Colonic mucosa (tissue), 4 donors: ENCODE measurements around the gene TMEM221. TPM values are rescaled to one million over a fixed set of nuclear protein-coding genes. Genes with fewer than 3 reads are reported as not detected.
A peak's percentile ranks its signal among the peaks of the same experiment; 100 is the strongest.

Experiments used
- DNase-seq: peaks from one replicate; pipeline ENCODE4 v3.0.0-alpha.2; 2020
- H3K27ac ChIP-seq: fragments of 200-600 bp; one replicate; pipeline ENCODE4 v1.8.0; 2021
- H3K27me3 ChIP-seq: fragments of 200-600 bp; one replicate; pipeline ENCODE4 v1.8.0; 2021
- H3K36me3 ChIP-seq: fragments of 200-600 bp; one replicate; pipeline ENCODE4 v1.8.0; 2021
- H3K4me1 ChIP-seq: fragments of 200-600 bp; one replicate; pipeline ENCODE4 v1.8.0; 2021; ENCODE audit warnings: mild to moderate bottlenecking
- H3K4me3 ChIP-seq: fragments of 200-600 bp; one replicate; pipeline ENCODE4 v1.8.0; 2021
- H3K9ac ChIP-seq, 2 donors: one replicate each; pipeline ENCODE4 v1.7.0; 2013; ENCODE audit warnings: control low read depth in 2 of 2, low read depth in 2 of 2, low read length in 2 of 2
- H3K9me3 ChIP-seq: fragments of 200-600 bp; one replicate; pipeline ENCODE4 v1.8.0; 2021
- intact Hi-C: fragments of 100-400 bp; cut with DNase I; formaldehyde crosslinking; loops from one replicate; pipeline ENCODE4 v1.14.1; 2022
- total RNA-seq, 2 donors: library from RNA; stranded (reverse); fragmentation: NEBNext Ultra II Directional in 1 of 2; extraction: Animal tissue kit (Norgen Biotek cat#: 25700) in 1 of 2; gene quantifications; one replicate each; pipeline ENCODE4 v1.2.1, GENCODE V29; 2021
- TF ChIP-seq, protein P1 (sequence below): fragments of 200-600 bp; IDR thresholded peaks from one replicate; pipeline ENCODE4 v1.8.0; 2022; ENCODE audit warnings: antibody characterized with exemption, mild to moderate bottlenecking
- donor health status: healthy.
- donor health status: DM: no; HTN: no; CAD: no.
- donor health status: DM: no; HTN: no; CAD: no.

The TMEM221 gene
- total RNA-seq, 2 donors from 2014 or later: not detected

DNA sequence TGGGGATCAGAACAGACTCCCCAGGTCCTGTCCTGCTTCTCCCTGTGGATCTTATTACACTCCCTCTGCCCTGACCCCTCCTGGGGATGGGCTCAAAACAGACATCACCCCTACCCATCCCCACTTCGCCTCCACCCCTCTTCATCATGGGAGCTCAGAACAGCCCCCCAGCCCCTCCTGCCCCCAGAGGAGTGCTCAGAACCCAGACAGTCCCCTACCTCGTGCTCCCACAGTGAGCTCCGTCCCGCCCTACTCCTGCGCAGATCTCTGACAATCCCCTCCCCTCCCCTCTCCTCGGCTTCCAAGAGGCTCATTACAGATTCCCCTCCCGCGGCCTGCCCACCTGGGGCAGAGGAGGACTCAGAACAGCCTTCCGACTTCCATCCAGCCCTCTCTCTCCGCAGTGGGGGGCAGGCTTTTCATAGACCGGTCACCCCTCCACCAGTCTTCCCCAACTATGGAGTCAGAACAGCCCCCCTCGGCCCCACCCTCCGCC lies 6.2 kb upstream of the TMEM221 start:
- H3K4me1 ChIP-seq: no peaks in the 10 kb centered on the region
- TF ChIP-seq, protein P1, sequence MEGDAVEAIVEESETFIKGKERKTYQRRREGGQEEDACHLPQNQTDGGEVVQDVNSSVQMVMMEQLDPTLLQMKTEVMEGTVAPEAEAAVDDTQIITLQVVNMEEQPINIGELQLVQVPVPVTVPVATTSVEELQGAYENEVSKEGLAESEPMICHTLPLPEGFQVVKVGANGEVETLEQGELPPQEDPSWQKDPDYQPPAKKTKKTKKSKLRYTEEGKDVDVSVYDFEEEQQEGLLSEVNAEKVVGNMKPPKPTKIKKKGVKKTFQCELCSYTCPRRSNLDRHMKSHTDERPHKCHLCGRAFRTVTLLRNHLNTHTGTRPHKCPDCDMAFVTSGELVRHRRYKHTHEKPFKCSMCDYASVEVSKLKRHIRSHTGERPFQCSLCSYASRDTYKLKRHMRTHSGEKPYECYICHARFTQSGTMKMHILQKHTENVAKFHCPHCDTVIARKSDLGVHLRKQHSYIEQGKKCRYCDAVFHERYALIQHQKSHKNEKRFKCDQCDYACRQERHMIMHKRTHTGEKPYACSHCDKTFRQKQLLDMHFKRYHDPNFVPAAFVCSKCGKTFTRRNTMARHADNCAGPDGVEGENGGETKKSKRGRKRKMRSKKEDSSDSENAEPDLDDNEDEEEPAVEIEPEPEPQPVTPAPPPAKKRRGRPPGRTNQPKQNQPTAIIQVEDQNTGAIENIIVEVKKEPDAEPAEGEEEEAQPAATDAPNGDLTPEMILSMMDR: no peak
- intact Hi-C loops: no loop called here
- no peak for DNase-seq
- no peaks in the 10 kb centered on the region for H3K36me3 ChIP-seq
- H3K27ac ChIP-seq: no peak overlapping the region
- H3K9ac ChIP-seq: no peak overlapping the region
- H3K4me3 ChIP-seq: no peak overlapping the region
- peaks cover 18% of the 10 kb centered on the region for H3K27me3 ChIP-seq
- H3K9me3 ChIP-seq: no peaks in the 10 kb centered on the region

DNA sequence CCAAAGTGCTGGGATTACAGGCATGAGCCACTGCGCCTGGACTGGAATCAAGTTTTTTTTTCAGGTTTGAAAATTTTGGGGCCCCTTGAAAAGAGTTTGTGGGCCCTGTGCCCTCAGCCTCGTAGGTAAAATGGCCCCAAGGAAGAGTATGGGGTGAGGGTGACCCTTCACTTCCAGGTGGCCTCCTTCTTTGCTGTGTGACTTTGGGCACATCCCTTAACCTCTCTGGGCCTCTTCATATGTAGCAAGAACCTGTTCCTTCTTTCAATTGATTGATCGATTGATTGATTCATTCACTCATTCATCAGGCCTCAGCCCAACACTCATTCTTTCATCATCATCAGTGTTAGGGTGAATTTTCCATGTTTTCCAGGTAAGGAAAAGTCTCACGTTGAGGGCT lies 3.4 kb upstream of the TMEM221 start:
- TF ChIP-seq, protein P1: no peak
- no peak overlapping the region for H3K4me3 ChIP-seq
- no peak for DNase-seq
- H3K4me1 ChIP-seq: no peaks in the 10 kb centered on the region
- no peaks in the 10 kb centered on the region for H3K36me3 ChIP-seq
- intact Hi-C loops: no loop called here
- no peak overlapping the region for H3K27ac ChIP-seq
- peaks cover 29% of the 10 kb centered on the region for H3K27me3 ChIP-seq
- no peaks in the 10 kb centered on the region for H3K9me3 ChIP-seq
- H3K9ac ChIP-seq: no peak overlapping the region

DNA sequence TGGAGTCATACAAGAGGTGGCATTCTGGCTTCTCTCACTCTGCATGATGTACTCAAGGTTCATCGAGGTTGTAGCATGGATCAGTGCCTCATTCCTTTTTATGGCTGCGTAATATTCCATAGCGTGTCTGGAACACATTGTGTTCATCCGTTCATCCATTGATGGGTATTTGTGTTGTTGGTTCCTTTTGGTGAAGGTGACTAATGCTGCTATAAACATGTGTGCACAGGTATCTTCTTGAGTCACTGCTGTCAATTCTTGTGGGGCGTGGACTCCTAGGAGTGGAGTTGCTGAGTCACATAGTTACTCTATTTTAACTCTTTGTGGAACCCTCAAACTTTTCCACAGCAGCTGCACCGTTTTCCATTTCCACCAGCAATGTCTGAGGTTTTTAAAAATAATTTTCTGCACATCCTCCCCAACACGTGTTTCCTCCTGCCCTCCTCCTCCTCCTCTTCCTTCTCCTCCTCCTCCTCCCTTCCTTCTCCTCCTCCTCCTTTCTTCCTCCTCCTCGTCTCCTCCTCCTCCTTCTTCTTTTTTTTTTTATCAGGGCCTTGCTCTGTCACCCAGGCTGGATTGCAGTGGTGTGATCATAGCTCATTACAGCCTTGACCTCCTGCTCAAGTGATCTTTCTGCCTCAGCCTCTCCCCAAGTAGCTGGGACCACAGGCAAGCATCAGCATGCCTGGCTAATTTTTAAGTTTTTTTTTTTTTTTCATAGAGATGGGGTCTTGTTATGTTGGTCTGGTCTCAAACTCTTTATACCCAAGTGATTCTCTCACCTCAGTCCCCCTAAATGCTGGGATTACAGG lies 2.0 kb upstream of the TMEM221 start:
- Histone ChIP-seq H3K27ac (no peak overlapping the region), H3K4me1 (no peaks in the 10 kb centered on the region), H3K4me3 (no peak overlapping the region), H3K9me3 (no peaks in the 10 kb centered on the region), H3K27me3 (peaks cover 16% of the 10 kb centered on the region), H3K36me3 (no peaks in the 10 kb centered on the region), H3K9ac (no peak overlapping the region)
- TF ChIP-seq, protein P1: no peak
- no peak for DNase-seq
- intact Hi-C loops: no loop called here

DNA sequence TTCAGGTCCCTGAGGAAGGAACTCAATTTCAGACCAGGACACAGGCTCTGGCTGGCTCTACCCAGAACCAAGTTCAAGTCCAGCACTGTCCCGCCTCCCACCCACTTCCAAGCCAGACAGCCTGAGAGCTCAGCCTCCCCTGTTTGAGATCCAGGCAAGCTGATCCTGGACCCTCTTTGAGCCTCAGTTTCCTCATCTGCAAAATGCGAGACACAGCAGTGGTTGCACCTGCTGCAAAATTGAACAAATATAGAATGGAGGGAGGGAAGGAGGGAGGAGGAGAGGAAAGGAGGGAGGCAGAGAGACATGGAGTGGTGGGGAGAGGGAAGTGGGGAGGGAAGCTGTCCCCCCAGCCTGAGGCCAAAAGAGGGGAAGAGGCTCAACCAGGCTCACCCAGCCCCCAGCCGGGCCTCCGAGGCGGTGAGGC lies 751 bp downstream of the TMEM221 start:
- TF ChIP-seq, protein P1: no peak
- no peak for DNase-seq
- peaks cover 12% of the 10 kb centered on the region for H3K27me3 ChIP-seq
- H3K4me1 ChIP-seq: no peaks in the 10 kb centered on the region
- intact Hi-C loops: no loop called here
- H3K36me3 ChIP-seq: no peaks in the 10 kb centered on the region
- H3K9me3 ChIP-seq: no peaks in the 10 kb centered on the region
- no peak overlapping the region for H3K4me3 ChIP-seq
- H3K9ac ChIP-seq: peak overlapping the region in 1 of 2 donors; percentile 43
- no peak overlapping the region for H3K27ac ChIP-seq

DNA sequence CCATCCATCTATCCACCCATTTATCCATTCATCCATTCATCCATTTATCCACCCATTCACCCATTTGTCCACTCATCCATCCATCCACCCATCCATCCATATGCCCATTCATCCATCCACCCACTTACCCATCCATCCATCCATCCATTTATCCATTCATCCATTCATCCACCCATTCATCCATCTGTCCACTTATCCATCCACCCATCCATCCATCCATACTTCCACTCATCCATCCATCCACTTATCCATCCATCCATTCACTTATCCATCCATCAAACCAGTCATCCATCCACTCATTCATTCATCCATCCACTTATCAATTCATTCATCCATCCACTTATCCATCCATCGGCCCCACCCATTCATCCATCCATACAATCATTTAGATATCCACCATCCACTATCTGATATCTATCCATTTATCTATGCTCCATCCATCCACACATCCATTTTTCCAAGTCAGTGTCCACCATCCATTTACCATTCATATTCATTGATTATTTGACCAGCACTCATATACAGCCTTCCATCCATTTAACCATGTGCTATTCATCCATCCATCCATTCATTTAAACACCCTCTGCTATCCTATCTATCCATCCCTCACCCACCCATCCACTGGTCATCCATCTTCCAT lies 2.8 kb downstream of the TMEM221 start:
- Histone ChIP-seq H3K4me1 (no peaks in the 10 kb centered on the region), H3K36me3 (no peaks in the 10 kb centered on the region), H3K4me3 (no peak overlapping the region), H3K27me3 (peaks cover 12% of the 10 kb centered on the region), H3K27ac (no peak overlapping the region), H3K9me3 (no peaks in the 10 kb centered on the region), H3K9ac (no peak overlapping the region)
- no peak for DNase-seq
- TF ChIP-seq, protein P1: no peak
- intact Hi-C loops: no loop called here
